HG02588 (cell line): ENCODE results near the gene TRPM1.

ENCODE experiments used
- ATAC-seq: cut with Tn5 transposase; IDR thresholded peaks from one replicate; pipeline ENCODE4 v1.9.1; 2021; ENCODE audit warnings: mild to moderate bottlenecking, moderate library complexity; ENCODE audit not compliant: unreplicated experiment

TRPM1 gene

DNA sequence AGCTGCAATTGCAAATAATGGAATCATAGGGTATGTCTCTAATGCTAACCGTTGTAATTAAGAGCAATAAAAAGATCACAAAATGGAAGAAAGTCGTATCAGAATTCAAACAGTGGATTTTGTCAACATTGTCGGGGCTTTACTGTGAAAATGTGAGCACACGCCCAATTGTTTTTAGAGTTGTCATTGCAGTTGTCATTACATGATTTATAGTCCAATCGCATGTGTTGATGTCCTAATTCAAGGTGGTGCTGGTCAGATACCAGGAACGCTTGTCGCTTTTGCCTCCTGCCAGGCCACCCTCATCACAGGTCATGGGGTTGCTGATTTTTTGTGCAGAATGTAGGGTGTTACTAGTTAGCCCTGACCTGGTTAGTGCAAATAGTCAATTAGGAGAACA is 16.2 kb downstream of the TRPM1 start:
- no peak for ATAC-seq

DNA sequence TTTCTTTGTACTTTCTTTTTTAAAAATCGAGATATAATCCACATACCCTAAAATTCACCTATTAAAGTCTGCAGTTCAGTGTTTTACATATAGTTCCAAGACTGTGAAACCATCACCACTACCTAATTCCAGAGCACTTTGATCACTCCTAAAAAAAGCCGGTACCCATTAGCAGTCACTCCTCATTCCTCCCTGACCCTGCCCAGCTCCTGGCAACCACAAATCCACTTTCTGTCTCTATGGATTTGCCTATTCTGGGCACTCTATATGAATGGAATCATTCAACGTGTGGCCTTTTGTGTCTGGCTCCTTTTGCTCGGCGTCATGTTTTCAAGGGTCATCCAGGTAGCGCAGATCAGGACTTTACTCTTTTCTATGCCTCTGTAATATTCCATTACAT is 17.3 kb downstream of the TRPM1 start:
- no peak for ATAC-seq

DNA sequence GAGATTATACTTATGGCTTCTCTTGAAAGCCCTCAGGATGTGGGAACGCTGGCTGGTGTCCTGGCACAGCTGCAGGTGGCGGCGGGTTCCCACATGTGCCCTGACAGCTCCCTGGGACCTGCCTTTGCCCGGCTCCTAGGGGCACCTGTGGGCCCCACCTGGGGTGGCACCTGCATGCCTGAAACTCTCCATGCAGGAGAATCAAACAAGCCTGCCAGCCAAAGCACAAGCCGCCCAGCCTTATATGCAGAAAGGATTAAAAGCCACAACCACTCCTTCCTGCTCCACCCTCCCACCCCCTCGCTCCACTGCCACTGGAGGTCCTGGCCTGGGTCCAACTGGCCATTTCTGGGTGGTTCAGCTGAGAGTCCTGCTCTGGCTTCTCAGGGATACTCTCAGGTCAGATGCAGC is 18.1 kb downstream of the TRPM1 start:
- no peak for ATAC-seq

DNA sequence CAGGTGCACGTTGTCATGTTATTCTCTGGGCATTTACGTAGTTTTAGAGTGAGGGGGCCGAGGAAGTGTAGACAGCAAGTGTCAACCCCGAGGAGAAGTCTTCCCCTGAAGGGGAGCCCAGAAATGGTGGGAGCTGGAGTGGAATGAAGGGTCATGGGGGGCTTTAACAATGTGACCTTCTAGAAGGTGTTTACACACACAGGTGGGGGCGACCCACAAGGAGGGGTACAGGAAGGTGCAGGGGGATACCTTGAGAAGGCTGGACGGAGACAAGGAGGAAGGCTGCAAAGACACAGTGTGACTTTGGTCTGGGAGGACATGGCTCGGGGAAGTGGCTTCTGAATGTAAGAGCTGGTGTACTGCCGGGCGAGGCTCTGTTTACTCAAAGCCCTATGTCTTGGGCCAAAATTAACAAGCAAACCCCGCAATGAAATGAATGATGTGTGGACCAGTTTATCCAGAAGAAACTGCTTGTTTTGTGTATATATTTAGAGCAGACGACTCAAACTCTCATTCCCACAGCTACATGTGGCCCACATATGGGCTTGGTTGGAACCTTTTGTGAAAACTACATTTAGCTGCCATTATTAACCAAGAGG is 18.7 kb downstream of the TRPM1 start:
- ATAC-seq: no peak

DNA sequence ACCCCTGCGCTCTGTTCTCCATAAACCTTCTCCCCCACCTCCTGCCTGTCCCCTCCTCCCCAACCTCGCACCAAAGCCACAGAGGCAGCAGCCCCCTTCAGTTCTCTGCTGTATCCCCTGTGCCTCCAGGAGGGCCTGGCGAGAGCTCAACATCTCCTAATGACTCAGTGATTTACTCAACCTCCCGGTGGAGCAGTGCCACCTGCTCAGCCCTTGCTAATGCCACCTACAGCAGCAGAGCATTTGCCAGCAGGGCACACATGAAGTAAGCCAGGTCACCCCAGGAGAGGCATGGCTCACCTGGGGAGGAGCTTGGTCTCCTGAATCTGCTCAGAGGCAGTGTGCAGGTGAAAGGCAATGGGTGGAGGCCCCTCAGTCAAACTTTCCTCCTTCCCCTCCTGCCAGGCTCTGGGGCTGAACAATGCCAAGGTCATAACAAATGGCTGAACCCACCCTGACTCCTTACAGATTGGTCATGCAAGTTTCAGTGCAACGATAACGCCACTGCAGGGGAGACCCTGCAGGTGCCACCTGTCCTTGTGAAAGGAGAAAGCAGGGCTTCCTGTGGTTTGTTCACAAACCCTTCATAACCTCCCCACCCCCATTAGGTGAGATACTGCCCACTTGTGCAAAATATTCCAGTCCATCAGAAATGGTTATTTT is 19.8 kb downstream of the TRPM1 start:
- no peak for ATAC-seq

DNA sequence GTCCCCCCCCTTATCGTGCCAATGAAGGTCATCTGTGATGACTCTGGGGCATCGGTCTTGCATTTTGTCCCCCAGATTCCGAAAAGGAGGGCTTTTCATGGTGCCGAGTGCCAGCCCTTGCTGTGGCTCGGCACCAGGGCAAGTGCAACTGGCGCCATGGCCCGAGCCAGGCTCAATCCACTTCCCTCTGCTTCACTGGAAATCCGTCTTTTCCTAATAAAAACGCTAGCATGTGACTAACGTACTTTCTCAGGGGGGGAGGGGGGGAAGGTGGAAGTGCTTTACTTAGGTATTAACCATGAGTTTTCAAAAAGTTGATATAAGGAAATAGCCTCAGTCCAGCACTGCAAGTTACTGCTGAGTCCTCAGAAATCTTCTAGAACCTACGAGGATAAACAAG is 20.5 kb downstream of the TRPM1 start:
- no peak for ATAC-seq

DNA sequence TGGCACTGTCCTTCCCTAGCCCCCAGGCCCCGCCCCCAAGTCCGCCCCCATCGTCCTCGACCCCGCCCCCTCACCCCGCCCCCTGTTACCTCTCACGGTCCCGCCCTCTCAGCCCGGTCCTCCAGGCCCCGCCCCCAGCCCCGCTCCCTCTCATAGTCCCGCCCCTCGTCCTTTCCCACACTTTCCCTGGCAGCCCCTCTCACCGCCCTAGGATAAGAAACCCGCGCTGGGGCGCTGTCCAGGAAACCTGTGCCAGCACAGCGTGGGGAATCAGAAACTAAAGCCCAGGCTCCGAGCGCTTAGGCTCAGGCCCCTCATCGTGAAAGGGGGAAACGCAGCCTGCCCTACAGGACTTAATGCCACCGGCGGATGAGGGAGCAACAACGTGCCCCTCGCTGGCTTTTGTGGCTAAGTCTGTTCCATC is 20.9 kb downstream of the TRPM1 start:
- no peak for ATAC-seq

DNA sequence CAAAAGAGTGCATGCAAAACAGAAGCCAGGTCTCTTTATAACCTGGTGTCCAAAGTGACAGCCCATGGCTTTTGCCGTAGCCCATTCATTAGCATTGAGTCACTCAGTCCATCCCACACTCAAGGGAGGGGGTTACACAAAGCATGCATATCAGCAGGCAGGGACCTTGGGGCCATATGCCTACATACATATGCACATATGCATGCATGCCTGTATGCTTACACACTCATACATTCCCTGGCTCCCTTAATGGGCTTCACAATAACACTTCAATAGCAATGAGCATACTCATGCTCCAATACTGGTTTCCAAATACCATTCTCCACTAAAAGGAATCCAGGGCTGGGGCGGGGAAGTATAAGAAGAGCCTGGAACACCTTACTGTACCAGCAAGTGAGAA is 22.0 kb downstream of the TRPM1 start:
- ATAC-seq: no peak

DNA sequence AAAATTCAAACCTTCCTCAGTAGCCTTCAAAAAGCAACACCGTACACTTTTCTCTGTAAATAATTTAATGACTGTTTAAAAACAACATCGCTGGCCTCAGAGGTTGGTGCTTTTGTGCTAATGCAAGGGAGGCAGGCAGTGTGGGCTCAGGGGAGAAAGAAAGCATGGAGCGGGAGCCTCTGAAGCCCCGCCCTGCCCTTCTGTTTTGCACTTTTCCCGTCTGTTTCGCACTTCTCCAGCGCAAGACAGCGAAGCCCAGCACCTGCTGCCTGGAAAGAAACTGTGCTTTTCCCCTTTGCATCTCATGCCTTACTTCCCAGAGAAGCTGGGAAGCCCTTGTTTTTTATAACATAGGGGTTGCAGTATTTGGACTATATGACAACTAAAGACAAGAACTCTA is 23.1 kb downstream of the TRPM1 start:
- no peak for ATAC-seq

DNA sequence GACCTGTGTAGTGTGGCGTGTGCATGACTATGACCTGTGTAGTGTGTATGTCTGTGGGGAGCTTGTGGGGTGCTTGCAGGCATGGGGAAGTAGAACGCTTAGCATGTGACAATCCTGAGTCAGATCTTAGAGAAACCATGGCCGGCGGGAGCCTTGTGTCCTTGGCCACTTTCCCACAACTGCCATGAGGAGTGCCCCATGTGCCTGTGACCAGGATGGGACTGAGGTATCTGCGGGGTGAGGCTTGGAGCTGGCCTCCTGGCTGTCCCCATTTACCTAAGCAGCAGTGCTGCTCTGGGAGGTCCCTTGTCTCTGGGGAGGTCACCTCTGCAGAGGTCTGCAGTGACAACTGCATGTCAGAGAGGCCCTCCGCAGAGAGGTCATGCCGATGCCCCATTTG is 23.6 kb downstream of the TRPM1 start:
- no peak for ATAC-seq

DNA sequence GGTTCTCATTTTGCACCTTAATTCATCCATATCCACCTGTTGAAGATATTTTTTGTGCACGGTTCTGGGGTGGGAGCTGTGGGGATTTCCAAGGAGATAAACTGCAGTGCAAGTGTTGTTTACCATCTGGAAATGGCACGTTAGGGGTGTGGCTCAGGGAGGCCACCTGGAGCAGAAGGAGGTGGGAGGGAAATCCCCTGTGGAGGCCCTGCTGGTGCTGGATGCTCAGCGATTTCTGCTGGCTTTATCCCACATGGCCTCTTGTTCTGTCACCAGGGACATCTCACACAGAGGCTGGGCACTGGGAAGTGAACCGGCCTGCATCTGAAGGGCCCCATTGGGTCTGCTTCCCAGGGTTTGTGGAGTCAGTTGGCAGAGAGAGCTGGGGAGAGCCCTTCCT is 24.3 kb downstream of the TRPM1 start:
- no peak for ATAC-seq

DNA sequence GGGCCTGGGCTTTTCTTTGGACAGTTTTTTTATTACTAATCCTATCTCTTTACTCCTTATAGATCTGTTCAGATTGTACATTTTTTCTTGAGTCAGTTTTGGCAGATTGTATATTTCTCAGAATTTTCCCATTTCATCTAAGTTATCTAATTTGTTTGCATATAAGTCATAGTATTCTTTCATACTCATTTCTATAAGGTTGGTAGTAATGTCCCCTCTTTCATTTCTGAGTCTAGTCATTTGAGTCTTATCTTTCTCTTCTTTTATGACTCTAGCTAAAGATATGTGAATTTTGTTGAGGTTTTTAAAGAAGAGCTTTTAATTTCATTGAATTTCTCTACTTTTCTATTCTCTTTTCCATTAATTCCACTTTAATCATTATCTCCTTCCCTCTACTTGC is 27.2 kb downstream of the TRPM1 start:
- no peak for ATAC-seq

DNA sequence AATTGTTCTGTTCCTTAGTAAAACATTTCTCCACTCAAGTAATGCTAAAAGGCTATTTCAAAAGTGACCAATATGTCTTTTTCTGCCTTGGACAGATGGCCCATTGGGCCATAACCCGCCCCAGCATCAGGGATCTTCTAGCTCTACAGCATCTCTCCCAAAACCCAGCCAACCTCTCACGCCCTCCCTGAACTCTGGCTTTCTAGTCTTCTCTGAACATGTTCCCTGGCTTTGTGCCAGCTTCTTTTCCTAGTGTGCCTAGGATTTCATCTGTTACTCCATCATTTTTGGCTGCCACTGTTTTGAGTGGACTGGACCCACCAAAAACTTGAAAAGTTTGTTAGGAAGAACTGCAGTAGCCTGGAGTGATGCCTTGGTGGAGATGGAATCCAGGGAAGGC is 30.7 kb downstream of the TRPM1 start:
- ATAC-seq: no peak

DNA sequence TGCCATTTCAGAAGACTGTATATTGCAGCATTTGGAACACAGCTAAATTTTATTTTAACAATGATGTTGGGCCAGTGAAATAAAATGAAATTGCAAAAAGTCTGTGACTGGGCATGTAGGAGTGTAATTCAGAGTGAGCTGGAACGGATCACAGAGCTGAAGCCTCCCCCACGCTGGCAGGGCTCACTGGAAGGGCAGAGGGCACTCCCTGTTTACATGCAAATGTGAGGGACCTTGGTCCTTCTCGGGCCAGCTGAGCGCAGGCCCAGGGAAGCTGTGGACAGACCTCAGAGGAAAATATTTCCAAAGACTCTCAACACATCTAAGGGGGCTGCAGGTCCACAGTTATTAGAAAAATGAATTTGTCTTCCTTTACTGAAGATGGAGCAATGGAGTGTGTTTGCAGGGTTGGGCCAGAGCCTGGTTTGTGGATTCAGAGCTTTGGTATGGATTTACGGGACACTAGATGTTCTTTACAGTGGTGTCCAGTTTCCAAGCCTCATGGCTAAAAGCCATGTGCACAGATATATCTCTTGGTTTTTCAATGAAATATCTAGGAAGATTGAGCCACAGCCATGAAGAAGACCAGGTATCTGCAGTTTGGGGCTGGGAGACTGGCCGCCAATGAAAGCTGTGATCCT is 32.0 kb downstream of the TRPM1 start:
- ATAC-seq: no peak

DNA sequence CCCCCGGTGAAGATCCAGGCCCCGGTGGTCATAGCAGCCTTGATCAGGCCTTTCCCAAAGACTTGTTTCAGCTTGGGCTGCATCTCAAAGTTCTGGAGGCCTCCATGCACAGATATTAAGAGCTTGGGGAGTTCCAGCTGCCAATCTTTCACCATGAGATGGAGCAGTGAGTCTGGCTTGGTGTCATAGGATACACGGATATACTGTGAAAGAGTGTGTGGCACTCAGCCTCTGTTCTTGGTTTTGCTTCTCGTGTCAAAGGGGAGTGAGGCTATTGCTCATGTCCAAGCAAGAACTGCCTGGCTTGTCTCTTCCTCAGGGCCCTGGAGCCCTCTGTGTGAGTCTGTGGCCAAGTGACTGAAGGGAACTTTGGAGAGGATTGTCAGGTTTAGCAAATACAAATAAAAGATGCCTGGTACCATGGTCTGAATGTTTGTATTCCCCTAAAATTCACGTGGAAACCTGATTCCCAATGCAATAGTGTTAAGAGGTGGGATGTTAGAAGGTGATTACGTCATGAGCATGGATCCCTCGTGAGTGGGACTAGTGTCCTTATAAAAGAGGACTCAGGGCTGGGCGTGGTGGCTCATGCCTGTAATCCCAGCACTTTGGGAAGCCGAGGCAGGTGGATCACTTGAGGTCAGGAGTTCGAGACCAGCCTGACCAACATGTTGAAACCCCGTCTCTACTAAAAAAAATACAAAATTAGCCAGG is 33.5 kb downstream of the TRPM1 start:
- ATAC-seq: no peak

DNA sequence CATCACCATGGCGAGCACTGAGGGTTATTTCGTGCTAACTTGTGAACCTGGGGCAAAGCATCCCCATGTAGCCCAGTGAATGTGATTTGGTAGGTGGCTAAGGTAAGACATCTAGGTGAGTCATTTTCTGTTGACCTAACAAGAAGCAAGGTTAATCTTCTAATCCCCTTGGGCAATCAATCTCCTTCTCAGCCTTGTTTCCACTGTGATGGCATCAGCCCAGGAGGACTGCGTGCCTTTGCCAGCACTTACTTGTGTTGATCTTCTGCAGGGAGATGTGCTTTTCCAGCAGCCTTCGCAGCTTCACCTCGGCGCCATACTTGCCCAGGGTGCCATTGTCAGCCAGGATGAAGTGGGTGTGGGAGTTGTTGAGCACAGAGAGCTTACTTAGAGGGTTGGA is 35.7 kb downstream of the TRPM1 start:
- ATAC-seq: no peak

DNA sequence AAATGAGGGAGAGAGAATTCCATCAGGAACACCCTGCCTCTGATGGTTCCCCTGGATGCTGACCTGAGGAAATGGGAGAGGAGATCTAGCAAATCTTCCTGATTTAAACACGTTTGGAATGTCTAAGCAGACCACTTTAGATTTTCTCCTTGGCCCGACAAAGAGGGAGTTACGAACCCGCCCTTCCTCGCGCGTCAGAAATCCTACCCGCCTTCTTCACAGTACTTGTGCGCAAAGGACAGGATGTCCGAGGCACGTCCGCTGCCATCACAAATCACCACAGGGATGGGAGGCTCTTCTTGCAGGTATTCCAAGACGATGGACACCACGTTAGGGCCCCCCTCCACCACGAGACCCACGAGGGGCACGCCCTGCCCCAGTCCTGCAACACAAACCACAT is 38.6 kb downstream of the TRPM1 start:
- ATAC-seq: no peak

DNA sequence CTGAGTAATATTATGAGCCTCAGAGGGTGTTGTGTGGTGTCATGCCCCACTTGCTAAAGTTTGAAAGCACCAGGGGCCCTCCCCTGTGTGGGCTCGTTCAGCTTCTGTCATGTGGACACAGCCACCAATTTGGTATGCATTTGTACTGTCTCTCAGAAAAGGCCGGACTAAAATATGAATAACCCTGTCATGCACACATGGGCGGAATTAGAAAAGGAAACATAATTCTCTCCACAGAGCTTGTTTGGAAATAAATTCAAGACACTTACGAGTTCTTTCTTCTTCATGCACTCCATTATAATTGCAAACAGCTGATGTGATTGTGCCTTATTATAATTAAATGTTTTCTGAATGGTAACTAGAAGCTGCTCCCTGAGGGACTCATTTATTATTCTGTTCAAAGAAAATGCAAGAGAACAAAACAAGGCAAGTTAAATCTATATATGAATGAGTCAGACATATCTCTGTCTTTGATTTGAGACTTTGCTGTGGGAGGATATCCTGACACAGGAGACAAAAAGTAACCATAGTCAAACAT is 39.1 kb downstream of the TRPM1 start:
- no peak for ATAC-seq

DNA sequence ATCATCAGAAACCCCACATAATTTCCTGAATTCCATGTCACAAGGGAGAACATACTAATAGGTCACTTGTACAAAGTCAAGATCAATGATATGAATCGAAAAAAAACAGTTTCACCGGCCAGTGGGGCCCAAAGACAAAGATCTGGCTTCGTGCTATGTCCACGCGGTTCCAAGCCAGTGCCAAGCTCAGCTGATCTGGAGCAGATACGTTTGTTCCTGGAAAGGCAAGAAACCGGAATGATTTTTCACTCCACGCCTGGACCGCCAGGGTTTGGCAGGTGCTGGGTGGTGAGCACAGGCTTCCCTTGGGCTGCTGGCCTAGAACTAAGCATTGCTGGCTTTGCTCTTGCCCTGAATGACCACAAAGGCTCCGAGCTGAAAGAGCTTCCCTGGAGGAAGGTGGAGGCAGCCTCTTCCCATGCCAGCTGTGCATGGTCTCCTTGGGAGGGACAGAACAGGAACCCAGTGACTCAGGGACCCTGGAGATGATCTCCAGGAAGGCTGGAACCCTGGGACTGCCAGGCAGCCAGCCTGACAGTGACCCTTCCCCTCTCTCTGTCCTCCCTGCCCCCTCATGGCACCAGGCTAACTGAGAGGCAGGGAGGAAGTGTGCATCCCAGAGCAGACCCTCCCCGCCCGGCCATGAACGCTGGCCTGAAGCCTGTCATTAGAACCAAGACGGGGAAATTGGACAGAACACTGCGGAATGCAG is 40.9 kb downstream of the TRPM1 start:
- ATAC-seq: no peak

DNA sequence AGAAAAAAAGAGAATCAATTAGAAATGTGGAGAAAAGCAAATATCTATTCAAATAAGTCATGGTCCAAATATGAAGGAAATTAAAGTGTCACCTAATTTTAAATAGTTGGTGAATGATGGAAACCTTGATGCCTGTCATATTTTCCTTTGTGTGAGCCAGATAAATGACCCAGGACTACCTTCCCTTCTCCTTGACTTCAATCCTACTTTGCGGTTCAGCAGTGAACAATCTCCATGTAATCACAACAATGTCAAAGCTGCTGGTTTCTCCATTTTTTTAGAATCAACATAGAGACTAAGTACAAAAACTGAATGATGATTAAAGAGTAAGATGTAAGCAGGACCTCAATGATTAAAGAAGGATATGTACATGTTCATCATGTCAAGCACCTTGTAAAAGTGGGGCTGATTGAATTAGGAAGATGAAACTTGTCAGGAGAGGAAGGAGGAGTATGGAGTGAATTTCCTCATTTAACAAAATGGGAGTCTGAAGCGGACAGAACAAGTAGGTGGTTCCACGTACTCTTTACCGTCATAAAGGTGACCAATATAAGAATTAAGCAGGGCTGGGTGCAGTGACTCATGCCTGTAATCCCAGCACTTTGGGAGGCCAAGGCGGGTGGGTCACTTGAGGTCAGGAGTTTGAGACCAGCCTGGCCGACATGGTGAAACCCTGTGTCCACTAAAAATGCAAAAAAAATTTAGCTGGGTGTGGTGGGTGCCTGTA is 43.1 kb downstream of the TRPM1 start:
- ATAC-seq: no peak
